Adrenal gland (tissue), 5 donors: Measurements from ENCODE around the gene PCDHB16.
"Not testable (repeated sequence)": the region's sequence is repeated elsewhere in the genome, so short reads cannot be mapped to it uniquely, and the experiment has no call there.

Experiments
- POLR2A ChIP-seq, 2 donors: fragments of 450-650 bp; IDR thresholded peaks; one replicate each; pipeline ENCODE4 v1.6.1; 2017; ENCODE audit warnings: antibody characterized with exemption in 2 of 2, mild to moderate bottlenecking in 2 of 2, moderate library complexity in 1 of 2
- TF ChIP-seq, protein P1 (sequence below), 6 experiments: fragments of 450-650 bp in 4 of 6; fragments of 200-600 bp in 2 of 6; sonication (generic) in 1 of 6; IDR thresholded peaks; 1 replicate in 5 of 6; 2 replicates in 1 of 6; pipeline versions ENCODE4 v1.5.1 to v1.8.0; 2016 to 2021; ENCODE audit warnings: antibody characterized with exemption in 6 of 6, mild to moderate bottlenecking in 2 of 6, moderate library complexity in 1 of 6
- donor health status: DM: no; HTN: no; CAD: no.

- TF ChIP-seq, protein P1, sequence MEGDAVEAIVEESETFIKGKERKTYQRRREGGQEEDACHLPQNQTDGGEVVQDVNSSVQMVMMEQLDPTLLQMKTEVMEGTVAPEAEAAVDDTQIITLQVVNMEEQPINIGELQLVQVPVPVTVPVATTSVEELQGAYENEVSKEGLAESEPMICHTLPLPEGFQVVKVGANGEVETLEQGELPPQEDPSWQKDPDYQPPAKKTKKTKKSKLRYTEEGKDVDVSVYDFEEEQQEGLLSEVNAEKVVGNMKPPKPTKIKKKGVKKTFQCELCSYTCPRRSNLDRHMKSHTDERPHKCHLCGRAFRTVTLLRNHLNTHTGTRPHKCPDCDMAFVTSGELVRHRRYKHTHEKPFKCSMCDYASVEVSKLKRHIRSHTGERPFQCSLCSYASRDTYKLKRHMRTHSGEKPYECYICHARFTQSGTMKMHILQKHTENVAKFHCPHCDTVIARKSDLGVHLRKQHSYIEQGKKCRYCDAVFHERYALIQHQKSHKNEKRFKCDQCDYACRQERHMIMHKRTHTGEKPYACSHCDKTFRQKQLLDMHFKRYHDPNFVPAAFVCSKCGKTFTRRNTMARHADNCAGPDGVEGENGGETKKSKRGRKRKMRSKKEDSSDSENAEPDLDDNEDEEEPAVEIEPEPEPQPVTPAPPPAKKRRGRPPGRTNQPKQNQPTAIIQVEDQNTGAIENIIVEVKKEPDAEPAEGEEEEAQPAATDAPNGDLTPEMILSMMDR (IDR thresholded peaks at IDR 0.05) = not testable (repeated sequence)
- TF ChIP-seq POLR2A (IDR thresholded peaks at IDR 0.05) = not testable (repeated sequence)
These were observed 30.1 kb upstream of the PCDHB16 start for GRCh38 chr5:141152096-141152495.
